NOMO-1 treated with dmso at 0.1 percent for 144 hours (cell line): Measurements from ENCODE around the gene SLC25A24.

Experiments used
- DNase-seq: peaks from one replicate; lab custom pipeline; 2025; ENCODE audit not compliant: unreplicated experiment; lab: John Stamatoyannopoulos, UW

The SLC25A24 gene

GRCh38 chr1:108107658-108108057, 92.5 kb downstream of the SLC25A24 start:
- no peak for DNase-seq

GRCh38 chr1:108106775-108107174, 93.4 kb downstream of the SLC25A24 start:
- DNase-seq = no peak

- DNase-seq = no peak
These were observed 100.0 kb downstream of the SLC25A24 start for GRCh38 chr1:108100148-108100547.

GRCh38 chr1:108097018-108097417, 103.1 kb downstream of the SLC25A24 start:
- DNase-seq = no peak

GRCh38 chr1:108096089-108096488, 104.1 kb downstream of the SLC25A24 start:
- no peak for DNase-seq

GRCh38 chr1:108089477-108089876, 110.7 kb downstream of the SLC25A24 start:
- no peak for DNase-seq

GRCh38 chr1:108085628-108086027, 114.5 kb downstream of the SLC25A24 start:
- no peak for DNase-seq

GRCh38 chr1:108084866-108085477, 115.2 kb downstream of the SLC25A24 start:
- no peak for DNase-seq
